Stimulated activated CD8-positive, alpha-beta memory T cell treated with anti-CD3 and anti-CD28 coated beads, Interleukin-7, amount 100 ng/mL, for 1 hour (primary cell): ENCODE measurements around the gene MTF1.
"Not testable (repeated sequence)": the region's sequence is repeated elsewhere in the genome, so short reads cannot be mapped to it uniquely, and the experiment has no call there.

ENCODE experiments used
- DNase-seq, 2 donors: peaks; one replicate each; pipeline ENCODE4 v3.0.0-alpha.2; 2020; ENCODE audit warnings: low read depth in 2 of 2

Gene MTF1

GRCh38 chr1:37859507-37860345 is at the start of gene MTF1:
MTF1 (minus strand) TSS chr1:37859592; CDS start chr1:37857658, 1,934 bp downstream.
- DNase-seq, result peak; percentile 89

GRCh38 chr1:37908531-37908930 is 49.1 kb upstream of the MTF1 start:
- DNase-seq, result not testable (repeated sequence)

- not testable (repeated sequence) for DNase-seq
Measured at GRCh38 chr1:37907416-37908125, 48.2 kb upstream of the MTF1 start.

- DNase-seq, result not testable (repeated sequence)
Measured at GRCh38 chr1:37906591-37906990, 47.2 kb upstream of the MTF1 start.

GRCh38 chr1:37905727-37906126 is 46.3 kb upstream of the MTF1 start:
- DNase-seq, result no peak

- not testable (repeated sequence) for DNase-seq
Measured at GRCh38 chr1:37903921-37904320, 44.5 kb upstream of the MTF1 start.

GRCh38 chr1:37902983-37903382 is 43.6 kb upstream of the MTF1 start:
- no peak for DNase-seq

- no peak for DNase-seq
Measured at GRCh38 chr1:37901893-37902225, 42.5 kb upstream of the MTF1 start.

- no peak for DNase-seq
Measured at GRCh38 chr1:37901191-37901892, 42.0 kb upstream of the MTF1 start.

- not testable (repeated sequence) for DNase-seq
Measured at GRCh38 chr1:37897563-37897962, 38.2 kb upstream of the MTF1 start.

- no peak for DNase-seq
Measured at GRCh38 chr1:37893673-37894072, 34.3 kb upstream of the MTF1 start.

- DNase-seq, result no peak
Measured at GRCh38 chr1:37892151-37893047, 33.0 kb upstream of the MTF1 start.

GRCh38 chr1:37890378-37891014 is 31.1 kb upstream of the MTF1 start:
- no peak for DNase-seq

GRCh38 chr1:37888022-37888700 is 28.8 kb upstream of the MTF1 start:
- DNase-seq, result no peak

- no peak for DNase-seq
Measured at GRCh38 chr1:37884145-37884544, 24.8 kb upstream of the MTF1 start.

- no peak for DNase-seq
Measured at GRCh38 chr1:37883671-37884070, 24.3 kb upstream of the MTF1 start.

GRCh38 chr1:37879865-37880264 is 20.5 kb upstream of the MTF1 start:
- DNase-seq, result no peak

- no peak for DNase-seq
Measured at GRCh38 chr1:37878071-37878470, 18.7 kb upstream of the MTF1 start.

- DNase-seq, result no peak
Measured at GRCh38 chr1:37875833-37876232, 16.4 kb upstream of the MTF1 start.

GRCh38 chr1:37872692-37873091 is 13.3 kb upstream of the MTF1 start:
- no peak for DNase-seq
